GM10266 (cell line): ENCODE results near the gene DDX3X.
"Not testable (repeated sequence)": the region's sequence is repeated elsewhere in the genome, so short reads cannot be mapped to it uniquely, and the experiment has no call there.

ENCODE experiments used
- DNase-seq: peaks from one replicate; pipeline ENCODE4 v3.0.0; 2012; ENCODE audit errors: extremely low spot score
- TF ChIP-seq, protein P1 (sequence below): IDR thresholded peaks from 2 replicates; pipeline ENCODE4 v1.5.1; 2012; ENCODE audit warnings: mild to moderate bottlenecking, low read depth; ENCODE audit not compliant: control insufficient read depth, insufficient read depth; ENCODE audit errors: missing control alignments

The DDX3X gene

DNA sequence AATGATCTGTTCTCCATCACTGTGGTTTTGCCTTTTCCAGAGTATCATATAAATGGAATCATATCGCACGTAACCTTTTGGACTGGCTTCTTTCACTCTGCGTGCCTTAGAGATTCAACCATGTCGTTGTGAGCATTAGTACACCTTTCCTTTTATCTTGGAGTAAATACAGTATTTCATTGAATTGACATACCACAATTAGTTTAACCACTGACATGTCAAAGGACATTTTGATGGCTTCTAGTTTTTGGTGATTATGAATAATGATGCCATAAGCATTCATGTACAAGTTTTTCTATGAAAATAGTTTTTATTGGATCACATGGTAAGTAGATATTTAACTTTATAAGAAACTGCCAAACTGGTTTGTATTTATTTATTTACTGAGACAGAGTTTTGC, 35.2 kb downstream of the DDX3X start:
- TF ChIP-seq, protein P1, sequence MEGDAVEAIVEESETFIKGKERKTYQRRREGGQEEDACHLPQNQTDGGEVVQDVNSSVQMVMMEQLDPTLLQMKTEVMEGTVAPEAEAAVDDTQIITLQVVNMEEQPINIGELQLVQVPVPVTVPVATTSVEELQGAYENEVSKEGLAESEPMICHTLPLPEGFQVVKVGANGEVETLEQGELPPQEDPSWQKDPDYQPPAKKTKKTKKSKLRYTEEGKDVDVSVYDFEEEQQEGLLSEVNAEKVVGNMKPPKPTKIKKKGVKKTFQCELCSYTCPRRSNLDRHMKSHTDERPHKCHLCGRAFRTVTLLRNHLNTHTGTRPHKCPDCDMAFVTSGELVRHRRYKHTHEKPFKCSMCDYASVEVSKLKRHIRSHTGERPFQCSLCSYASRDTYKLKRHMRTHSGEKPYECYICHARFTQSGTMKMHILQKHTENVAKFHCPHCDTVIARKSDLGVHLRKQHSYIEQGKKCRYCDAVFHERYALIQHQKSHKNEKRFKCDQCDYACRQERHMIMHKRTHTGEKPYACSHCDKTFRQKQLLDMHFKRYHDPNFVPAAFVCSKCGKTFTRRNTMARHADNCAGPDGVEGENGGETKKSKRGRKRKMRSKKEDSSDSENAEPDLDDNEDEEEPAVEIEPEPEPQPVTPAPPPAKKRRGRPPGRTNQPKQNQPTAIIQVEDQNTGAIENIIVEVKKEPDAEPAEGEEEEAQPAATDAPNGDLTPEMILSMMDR = no peak
- no peak for DNase-seq

DNA sequence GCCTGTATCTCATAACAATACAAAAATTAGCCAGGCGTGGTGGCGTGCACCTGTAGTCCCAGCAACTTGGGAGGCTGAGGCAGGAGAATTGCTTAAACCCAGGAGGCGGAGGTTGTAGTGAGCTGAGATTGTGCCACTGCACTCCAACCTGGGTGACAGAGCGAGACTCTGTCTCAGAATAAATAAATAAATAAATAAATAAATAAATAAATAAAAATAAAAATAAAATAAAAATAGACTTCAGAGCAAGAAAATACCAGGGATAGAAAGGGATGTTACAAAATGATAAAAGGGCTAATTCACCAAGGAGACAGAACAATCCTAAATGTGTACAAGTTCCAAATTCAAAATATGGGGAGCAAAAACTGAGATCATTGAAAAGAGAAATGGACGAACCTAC, 37.6 kb downstream of the DDX3X start:
- not testable (repeated sequence) for DNase-seq

DNA sequence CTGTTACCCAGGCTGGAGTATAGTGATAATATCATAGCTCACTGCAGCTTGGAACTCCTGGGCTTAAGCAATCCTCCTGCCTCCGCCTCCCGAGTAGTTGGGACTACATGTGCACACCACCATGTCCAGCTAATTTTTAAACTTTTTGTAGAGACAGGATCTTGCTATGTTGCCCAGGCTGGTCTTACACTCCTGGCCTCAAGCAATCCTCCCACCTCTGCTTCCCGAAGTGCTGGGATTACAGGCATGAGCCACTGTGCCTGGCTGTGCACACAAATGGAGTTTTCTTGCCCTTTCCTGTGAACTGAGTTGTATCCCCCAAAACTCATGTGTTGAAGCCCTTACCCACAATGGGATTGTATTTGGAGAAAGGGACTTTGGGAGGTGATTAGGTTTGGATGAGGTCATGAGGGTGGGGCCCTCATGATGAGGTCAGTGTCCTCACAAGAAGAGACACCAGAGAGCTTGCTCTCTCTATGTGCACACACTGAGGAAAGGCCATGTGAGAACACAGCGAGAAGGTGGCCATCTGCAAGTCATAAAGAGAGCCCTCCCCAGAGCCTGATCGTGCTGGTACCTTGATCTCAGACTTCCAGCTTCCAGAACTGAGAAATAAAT, 40.1 kb downstream of the DDX3X start:
- TF ChIP-seq, protein P1 = no peak
- no peak for DNase-seq

DNA sequence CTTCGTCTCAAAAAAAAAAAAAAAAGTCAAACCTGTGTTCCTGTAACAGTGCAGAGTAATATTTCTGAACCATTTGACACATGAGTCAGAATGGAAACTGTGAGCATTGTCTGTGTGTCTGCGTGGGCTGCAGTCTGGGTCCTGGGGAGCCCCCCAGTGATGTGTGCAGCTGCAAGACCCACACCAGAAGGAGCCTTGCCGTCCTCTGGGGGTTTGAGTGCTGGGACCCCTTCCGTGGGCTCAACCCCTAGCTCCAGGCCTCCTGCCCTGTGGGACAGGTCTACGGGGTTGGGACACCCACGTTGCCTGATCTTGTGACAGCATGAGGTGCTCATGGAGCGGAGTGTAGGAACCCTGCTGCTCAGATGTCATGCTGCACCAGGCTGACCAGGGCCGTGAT, 43.7 kb downstream of the DDX3X start:
- DNase-seq = peak; percentile 14
- TF ChIP-seq, protein P1 = no peak

DNA sequence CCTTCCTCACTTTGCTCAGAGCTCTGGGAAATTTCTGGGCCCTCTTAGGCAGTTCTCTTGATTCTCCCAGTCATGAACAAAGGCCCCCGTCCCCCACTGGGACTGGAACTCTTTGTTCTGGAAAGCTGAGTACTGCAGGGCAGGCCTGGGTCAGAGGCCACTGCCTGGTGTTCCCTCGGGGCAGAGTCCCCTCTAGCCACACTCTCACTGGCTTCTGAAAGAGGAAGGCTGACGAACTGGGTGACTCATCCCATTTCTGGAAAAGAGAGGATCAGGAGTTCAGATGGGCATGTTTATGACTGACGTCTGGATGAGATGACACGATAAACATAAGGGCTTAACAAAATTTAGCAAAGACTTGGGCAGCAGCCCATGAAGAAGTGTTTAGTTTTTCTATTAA, 47.7 kb downstream of the DDX3X start:
- no peak for DNase-seq
- TF ChIP-seq, protein P1 = no peak

DNA sequence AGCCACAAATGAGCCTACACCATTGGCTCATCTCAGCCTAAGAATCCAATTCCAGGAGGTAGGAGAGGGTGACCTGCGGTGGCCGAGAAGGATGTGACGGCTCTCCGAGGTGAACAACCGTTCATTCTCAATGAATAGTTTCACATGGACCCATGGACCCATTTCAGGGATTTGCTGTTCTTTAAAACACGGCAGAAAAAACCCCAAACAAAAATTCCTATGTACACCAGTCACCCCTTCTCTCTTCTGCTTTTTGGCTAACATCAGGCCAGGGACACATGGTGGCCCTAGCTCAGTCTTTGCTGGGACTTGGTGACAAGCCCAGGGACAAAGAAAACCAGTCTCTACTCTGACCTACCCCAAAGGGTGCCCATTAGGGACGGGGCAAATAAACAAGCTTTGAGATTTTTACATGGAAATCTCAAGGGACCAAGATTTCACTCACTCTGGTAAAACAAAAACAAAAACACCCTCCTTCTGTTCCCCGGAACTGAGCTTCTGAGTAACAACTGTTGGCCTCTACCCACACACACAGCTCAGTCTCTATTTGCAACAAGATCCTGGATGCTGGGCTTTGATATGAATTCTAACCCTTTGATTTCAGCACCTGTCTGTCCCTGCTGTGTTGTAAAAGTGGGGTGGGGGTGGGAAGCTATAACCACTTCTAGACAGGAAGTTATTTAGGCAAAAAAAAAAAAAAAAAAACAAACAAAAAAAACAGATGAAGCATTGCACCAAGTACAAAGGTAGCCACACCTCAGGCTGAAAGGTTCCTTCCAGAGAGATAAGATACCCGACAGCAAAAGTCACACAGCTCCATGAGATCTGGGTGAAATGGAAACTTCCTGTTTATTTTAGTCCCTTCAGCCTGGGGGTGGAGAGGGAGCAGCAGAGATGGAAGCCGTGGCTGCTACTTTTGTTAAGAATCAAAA, 49.0 kb downstream of the DDX3X start:
- TF ChIP-seq, protein P1 = no peak
- no peak for DNase-seq

DNA sequence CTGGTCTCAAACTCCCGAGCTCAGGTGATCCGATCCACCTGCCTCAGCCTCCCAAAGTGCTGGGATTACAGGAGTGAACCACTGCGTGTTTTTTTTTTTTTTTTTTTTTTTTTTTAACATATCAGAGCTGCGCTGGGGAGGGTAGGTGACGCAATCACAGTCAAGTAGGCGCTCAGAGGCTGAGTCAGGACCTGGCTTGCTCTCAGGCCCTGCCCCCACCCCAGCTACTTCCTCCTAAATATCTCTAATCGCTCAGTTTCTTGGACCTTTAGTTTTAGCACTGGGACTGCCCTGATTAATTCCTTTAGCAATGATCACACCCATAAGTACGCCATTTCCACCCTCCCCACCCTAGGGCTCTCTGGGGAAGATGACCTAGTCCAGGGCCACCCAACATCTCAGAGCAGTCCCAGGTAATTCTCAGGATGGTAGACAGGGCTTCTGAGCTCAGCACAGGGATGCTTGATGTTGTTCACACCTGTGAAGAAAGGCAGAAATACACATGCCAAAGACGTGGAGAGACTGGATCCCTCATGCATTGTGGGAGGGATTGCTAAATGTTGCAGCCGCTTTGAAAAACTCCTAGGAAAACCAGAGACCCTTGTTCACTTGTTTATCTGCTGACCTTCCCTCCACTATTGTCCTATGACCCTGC, 50.2 kb downstream of the DDX3X start:
- no peak for DNase-seq
- TF ChIP-seq, protein P1 = no peak
